H1 (cell line): ENCODE data around the gene XRN2. TPM values are rescaled to one million over a fixed set of nuclear protein-coding genes. Genes with fewer than 3 reads are reported as not detected.

Experiments
- BACH1 ChIP-seq: IDR thresholded peaks from 2 replicates; pipeline ENCODE4 v1.6.1; 2012; ENCODE audit warnings: low read length, improper control_type of control experiment
- EP300 ChIP-seq, 2 experiments: IDR thresholded peaks; 1 replicate in 1 of 2; 2 replicates in 1 of 2; pipeline ENCODE4 v1.6.1; 2011 to 2012; ENCODE audit warnings: low read depth in 2 of 2, low read length in 2 of 2, mild to moderate bottlenecking in 2 of 2, borderline replicate concordance in 1 of 2, inconsistent platforms in 1 of 2, moderate library complexity in 1 of 2
- GTF2F1 ChIP-seq: IDR thresholded peaks from 2 replicates; pipeline ENCODE4 v1.6.1; 2012; ENCODE audit warnings: low read depth, low read length, improper control_type of control experiment, borderline replicate concordance
- HDAC2 ChIP-seq, 2 experiments: fragments of 300-600 bp in 1 of 2; sonication (generic) in 1 of 2; IDR thresholded peaks; 2 replicates each; pipeline ENCODE4 v1.6.1; 2011 to 2012; ENCODE audit warnings: low read depth in 2 of 2, low read length in 2 of 2, mild to moderate bottlenecking in 2 of 2, moderate library complexity in 2 of 2, borderline replicate concordance in 1 of 2, inconsistent platforms in 1 of 2
- KDM4A ChIP-seq: IDR thresholded peaks from one replicate; pipeline ENCODE4 v1.7.1; 2012; ENCODE audit warnings: low read depth, mild to moderate bottlenecking, moderate library complexity, low read length, inconsistent platforms; ENCODE audit not compliant: severe bottlenecking
- NANOG ChIP-seq: IDR thresholded peaks from 2 replicates; pipeline ENCODE4 v1.6.1; 2011; ENCODE audit warnings: low read length, low read depth, mild to moderate bottlenecking, inconsistent platforms; ENCODE audit not compliant: insufficient read depth, poor library complexity, severe bottlenecking
- RBBP5 ChIP-seq: IDR thresholded peaks from 2 replicates; pipeline ENCODE4 v1.7.1; 2012; ENCODE audit warnings: low read depth, mild to moderate bottlenecking, inconsistent platforms, low read length, moderate library complexity, borderline replicate concordance
- TAF7 ChIP-seq: optimal IDR thresholded peaks from 2 replicates; pipeline ENCODE3; 2011; ENCODE audit warnings: low read depth, mild to moderate bottlenecking, inconsistent platforms, low read length, moderate library complexity, borderline replicate concordance
- polyA plus RNA-seq, 7 experiments: library from polyadenylated mRNA; depleted of rRNA in 3 of 7; stranded (reverse) in 5 of 7; unstranded in 2 of 7; fragments of >200 nt in 5 of 7; fragments of 200-250 nt in 2 of 7; gene quantifications; 1 replicate in 5 of 7; 2 replicates in 1 of 7; 4 replicates in 1 of 7; pipeline versions ENCODE4 v1.2.1 to v1.2.3, GENCODE V29; 2011 to 2013; ENCODE audit warnings: missing spikeins in 2 of 7, mixed read lengths in 2 of 7
- total RNA-seq: library from RNA; stranded (reverse); fragmentation: NEBNext Ultra II Directional; extraction: Animal tissue kit (Norgen Biotek cat#: 25700); gene quantifications from 2 replicates; pipeline ENCODE4 v1.2.1, GENCODE V29; 2021
- TF ChIP-seq, protein P1 (sequence below): fragments of 300-600 bp; sonication (generic); IDR thresholded peaks from 2 replicates; pipeline ENCODE4 v1.7.1; 2012; ENCODE audit warnings: low read length, moderate library complexity, mild to moderate bottlenecking, inconsistent platforms; ENCODE audit not compliant: insufficient replicate concordance

The XRN2 gene
- total and polyA plus RNA-seq, 2 of the 8 experiments (the other 6 are each of a cell fraction or from before 2014, with no cell fraction given) = 60.3 to 139 TPM

- TF ChIP-seq, protein P1, sequence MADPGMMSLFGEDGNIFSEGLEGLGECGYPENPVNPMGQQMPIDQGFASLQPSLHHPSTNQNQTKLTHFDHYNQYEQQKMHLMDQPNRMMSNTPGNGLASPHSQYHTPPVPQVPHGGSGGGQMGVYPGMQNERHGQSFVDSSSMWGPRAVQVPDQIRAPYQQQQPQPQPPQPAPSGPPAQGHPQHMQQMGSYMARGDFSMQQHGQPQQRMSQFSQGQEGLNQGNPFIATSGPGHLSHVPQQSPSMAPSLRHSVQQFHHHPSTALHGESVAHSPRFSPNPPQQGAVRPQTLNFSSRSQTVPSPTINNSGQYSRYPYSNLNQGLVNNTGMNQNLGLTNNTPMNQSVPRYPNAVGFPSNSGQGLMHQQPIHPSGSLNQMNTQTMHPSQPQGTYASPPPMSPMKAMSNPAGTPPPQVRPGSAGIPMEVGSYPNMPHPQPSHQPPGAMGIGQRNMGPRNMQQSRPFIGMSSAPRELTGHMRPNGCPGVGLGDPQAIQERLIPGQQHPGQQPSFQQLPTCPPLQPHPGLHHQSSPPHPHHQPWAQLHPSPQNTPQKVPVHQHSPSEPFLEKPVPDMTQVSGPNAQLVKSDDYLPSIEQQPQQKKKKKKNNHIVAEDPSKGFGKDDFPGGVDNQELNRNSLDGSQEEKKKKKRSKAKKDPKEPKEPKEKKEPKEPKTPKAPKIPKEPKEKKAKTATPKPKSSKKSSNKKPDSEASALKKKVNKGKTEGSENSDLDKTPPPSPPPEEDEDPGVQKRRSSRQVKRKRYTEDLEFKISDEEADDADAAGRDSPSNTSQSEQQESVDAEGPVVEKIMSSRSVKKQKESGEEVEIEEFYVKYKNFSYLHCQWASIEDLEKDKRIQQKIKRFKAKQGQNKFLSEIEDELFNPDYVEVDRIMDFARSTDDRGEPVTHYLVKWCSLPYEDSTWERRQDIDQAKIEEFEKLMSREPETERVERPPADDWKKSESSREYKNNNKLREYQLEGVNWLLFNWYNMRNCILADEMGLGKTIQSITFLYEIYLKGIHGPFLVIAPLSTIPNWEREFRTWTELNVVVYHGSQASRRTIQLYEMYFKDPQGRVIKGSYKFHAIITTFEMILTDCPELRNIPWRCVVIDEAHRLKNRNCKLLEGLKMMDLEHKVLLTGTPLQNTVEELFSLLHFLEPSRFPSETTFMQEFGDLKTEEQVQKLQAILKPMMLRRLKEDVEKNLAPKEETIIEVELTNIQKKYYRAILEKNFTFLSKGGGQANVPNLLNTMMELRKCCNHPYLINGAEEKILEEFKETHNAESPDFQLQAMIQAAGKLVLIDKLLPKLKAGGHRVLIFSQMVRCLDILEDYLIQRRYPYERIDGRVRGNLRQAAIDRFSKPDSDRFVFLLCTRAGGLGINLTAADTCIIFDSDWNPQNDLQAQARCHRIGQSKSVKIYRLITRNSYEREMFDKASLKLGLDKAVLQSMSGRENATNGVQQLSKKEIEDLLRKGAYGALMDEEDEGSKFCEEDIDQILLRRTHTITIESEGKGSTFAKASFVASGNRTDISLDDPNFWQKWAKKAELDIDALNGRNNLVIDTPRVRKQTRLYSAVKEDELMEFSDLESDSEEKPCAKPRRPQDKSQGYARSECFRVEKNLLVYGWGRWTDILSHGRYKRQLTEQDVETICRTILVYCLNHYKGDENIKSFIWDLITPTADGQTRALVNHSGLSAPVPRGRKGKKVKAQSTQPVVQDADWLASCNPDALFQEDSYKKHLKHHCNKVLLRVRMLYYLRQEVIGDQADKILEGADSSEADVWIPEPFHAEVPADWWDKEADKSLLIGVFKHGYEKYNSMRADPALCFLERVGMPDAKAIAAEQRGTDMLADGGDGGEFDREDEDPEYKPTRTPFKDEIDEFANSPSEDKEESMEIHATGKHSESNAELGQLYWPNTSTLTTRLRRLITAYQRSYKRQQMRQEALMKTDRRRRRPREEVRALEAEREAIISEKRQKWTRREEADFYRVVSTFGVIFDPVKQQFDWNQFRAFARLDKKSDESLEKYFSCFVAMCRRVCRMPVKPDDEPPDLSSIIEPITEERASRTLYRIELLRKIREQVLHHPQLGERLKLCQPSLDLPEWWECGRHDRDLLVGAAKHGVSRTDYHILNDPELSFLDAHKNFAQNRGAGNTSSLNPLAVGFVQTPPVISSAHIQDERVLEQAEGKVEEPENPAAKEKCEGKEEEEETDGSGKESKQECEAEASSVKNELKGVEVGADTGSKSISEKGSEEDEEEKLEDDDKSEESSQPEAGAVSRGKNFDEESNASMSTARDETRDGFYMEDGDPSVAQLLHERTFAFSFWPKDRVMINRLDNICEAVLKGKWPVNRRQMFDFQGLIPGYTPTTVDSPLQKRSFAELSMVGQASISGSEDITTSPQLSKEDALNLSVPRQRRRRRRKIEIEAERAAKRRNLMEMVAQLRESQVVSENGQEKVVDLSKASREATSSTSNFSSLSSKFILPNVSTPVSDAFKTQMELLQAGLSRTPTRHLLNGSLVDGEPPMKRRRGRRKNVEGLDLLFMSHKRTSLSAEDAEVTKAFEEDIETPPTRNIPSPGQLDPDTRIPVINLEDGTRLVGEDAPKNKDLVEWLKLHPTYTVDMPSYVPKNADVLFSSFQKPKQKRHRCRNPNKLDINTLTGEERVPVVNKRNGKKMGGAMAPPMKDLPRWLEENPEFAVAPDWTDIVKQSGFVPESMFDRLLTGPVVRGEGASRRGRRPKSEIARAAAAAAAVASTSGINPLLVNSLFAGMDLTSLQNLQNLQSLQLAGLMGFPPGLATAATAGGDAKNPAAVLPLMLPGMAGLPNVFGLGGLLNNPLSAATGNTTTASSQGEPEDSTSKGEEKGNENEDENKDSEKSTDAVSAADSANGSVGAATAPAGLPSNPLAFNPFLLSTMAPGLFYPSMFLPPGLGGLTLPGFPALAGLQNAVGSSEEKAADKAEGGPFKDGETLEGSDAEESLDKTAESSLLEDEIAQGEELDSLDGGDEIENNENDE = no peak
- TF ChIP-seq RBBP5 (no peak), GTF2F1 (no peak), BACH1 (no peak), EP300 (IDR thresholded peaks at IDR 0.05; ENCODE audit: borderline replicate concordance in 1 of 2, low read depth in 2 of 2, low read length in 2 of 2) (no peak), KDM4A (no peak), NANOG (no peak), HDAC2 (IDR thresholded peaks at IDR 0.05; ENCODE audit: borderline replicate concordance in 1 of 2, low read depth in 2 of 2, low read length in 2 of 2) (no peak), TAF7 (no peak)
Observed at GRCh38 chr20:21376626-21377025, 73.5 kb downstream of the XRN2 start (continued).
